HuH-7 (cell line): ENCODE results near the gene KIF16B.

Experiments
- DNase-seq: peaks from one replicate; pipeline ENCODE4 v3.0.0; 2011; ENCODE audit warnings: low spot score

KIF16B gene

GRCh38 chr20:16432466-16433292 is 140.6 kb downstream of the KIF16B start:
- no peak for DNase-seq

DNA sequence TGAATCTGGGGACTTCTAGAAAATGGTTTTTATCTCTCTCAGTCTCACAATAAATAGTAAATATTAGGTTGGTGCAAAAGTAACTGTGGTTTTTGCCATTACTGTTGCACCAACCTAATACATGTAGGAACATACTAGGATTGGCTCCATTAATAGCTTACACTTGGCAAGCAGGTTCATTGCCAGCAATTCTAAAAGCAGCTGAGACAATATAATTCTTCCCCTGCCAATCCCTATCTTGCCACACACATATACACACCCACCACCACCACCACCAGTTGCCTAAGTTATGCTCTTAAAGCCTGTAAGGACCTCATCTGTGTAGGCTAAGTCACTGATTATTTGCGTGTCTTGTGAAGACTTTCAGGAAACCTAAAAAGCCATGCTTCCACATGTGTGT is 145.1 kb downstream of the KIF16B start:
- DNase-seq: no peak

- DNase-seq: no peak
Measured at GRCh38 chr20:16427571-16427970, 145.7 kb downstream of the KIF16B start.

DNA sequence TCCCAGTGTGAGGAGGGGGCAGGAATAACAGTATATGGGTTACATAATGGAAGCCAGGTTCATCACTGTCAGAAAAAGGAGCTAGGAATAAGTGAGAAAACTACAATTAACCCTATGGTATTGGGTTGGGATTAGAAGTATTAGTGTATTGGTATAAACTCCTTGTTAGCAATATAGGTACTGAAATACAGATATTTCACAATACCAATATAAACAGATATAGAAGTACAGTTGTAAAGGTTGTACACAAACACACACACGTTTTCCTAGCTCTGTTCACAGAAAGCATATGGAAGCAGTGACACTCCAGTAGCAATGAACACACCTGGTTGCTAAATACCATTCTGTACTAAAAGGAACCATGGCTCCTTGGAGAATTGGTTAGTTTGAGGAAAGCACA is 148.5 kb downstream of the KIF16B start:
- DNase-seq: no peak

GRCh38 chr20:16423311-16424212 is 149.7 kb downstream of the KIF16B start:
- no peak for DNase-seq

- no peak for DNase-seq
Measured at GRCh38 chr20:16419138-16419715, 154.0 kb downstream of the KIF16B start.

- DNase-seq: no peak
Measured at GRCh38 chr20:16418616-16419015, 154.6 kb downstream of the KIF16B start.

DNA sequence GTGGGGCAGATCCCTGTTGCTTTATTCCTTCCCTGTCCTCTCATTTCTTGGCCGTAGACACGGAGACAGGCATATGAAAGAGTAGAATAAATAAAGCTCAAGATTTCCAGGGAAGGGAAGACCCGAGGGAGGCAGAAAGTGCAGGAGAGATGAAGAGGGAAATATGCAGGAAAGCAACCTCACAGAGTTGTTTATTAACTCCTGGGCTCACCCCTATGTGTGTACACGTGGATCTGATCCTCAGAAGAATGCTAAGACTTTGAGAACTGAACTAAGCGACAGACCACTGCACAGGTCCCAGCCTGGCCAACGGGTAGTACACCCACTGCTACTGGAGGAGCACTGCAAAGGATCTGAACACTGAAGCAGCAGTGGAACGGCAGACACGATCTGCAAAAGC is 156.2 kb downstream of the KIF16B start:
- no peak for DNase-seq

DNA sequence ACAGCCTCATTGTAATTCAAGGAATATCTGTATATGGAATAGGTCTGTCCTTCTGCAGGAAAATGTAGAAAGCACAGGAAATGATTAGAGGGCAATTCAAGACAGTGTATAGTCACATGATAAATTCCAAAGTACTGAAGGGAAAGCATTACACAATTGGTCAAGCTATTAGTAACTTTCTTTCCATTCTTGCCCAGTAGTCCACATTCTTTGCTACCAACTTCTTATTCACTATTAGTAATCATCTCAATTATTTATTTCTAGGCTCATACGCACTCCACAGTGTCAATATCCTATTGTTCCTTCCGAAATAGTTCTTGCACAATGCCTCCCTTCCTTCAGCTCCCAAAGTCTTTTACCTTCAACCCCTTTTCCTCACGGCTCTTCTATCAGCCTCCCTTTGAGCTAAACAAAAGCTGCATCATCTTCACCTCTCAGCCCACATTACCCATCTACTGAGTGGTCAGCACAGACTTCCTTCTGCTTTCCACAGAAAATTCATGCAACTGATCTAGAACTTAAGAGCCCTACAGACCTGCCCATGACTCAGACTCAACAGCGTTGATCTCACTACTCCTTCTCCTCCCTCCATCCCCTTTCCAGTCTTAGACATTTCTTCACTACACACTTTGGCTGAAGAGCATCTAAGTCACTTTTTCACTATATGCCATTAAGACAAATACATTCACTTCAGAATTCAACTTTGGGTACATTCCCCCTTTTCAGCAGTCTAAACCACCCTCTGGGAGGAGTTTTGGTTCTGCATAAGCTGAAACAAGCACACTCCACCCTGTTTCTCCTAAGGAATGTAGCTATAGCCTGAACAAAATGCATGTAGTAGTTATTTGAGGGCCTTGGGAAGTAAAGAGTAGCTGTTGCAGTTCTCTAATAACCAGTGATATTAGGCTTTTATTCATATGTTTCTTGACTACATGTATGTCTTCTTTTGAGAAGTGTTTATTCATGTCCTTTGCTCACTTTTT is 157.9 kb downstream of the KIF16B start:
- no peak for DNase-seq

- no peak for DNase-seq
Measured at GRCh38 chr20:16412906-16413305, 160.3 kb downstream of the KIF16B start.

DNA sequence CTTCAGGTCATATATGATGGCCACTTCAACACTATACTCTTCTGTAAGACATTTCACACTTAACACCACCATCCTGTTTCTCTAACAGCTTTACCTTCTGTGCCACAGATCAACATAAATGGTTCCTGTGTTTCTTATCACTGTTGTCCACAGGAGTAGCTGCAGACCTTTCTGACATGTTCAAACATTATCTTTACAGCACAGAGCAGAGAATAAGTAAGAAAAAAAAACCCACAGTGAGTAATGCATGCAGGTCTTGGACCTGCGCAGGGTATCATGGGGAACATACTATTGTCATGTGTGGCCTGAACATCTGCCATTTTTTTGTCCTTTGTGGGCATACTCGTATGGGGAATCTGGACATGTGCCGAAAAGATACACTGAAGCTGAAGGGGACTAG is 161.9 kb downstream of the KIF16B start:
- no peak for DNase-seq

GRCh38 chr20:16410626-16411025 is 162.6 kb downstream of the KIF16B start:
- DNase-seq: no peak

GRCh38 chr20:16408981-16409380 is 164.3 kb downstream of the KIF16B start:
- no peak for DNase-seq

- DNase-seq: peak; percentile 32
Measured at GRCh38 chr20:16407251-16408067, 165.8 kb downstream of the KIF16B start.

DNA sequence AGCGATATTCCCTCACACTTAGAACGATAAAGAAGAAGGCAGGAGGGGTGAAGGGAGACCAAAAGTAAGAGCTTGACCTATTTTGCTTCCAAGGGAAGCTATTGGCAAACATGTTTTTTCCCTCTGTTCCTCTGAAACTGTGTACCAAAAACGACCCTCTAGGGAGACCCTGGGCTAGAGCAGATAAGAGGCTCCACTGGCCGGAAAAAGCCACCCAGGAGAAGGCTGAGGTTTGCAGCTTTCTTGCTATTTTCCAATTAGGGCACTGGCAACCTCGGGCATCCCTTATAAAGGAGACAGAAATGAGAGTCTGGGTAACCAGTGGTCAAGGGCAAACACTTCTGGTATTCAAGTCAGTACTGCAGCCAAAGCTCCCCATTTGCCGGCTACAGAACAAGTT is 168.0 kb downstream of the KIF16B start:
- DNase-seq: no peak

DNA sequence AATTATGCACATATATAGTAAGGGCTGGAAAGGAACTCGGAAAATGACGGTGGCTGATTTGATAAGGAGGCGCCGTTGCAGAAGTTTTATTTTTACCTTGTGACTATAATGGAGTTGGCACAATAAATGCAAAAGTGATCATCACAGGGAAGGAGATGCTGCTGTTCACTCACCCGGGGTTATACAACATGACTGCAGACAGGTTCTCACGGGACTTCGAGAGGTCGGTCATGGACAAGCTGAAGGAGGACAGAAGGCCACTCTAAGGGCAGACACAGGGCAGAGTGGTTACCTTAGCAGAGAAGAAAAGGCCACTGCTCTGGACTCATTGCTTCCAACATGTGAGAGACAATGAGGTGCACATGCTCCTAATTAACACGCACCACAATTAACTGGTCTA is 168.6 kb downstream of the KIF16B start:
- no peak for DNase-seq

GRCh38 chr20:16404171-16404570 is 169.1 kb downstream of the KIF16B start:
- DNase-seq: peak; percentile 42

- no peak for DNase-seq
Measured at GRCh38 chr20:16400234-16400633, 173.0 kb downstream of the KIF16B start.

GRCh38 chr20:16399801-16400200 is 173.4 kb downstream of the KIF16B start:
- no peak for DNase-seq

DNA sequence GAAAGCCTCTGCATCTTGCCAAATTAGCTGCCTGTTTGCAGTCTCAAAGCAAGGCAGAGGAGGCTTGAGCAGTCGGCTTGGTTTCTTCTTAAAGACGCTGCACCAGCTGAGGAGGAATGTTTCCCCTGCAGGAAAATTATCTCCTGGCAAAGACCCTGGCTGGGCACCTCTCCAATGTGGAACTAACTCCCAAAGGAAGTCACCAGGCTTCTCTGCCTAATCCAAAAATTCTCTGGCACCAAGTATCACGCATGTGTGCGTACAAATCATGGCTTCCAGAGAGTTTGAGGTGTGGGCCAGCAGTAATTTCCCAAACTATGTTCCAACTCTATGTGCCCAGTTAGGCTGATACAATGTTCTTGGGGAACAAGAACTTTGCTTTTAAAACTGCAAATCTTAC is 176.2 kb downstream of the KIF16B start:
- DNase-seq: no peak

- no peak for DNase-seq
Measured at GRCh38 chr20:16395366-16395765, 177.9 kb downstream of the KIF16B start.
